ENCODE data around the gene SREBF2. TPM values are rescaled to one million over a fixed set of nuclear protein-coding genes. Genes with fewer than 3 reads are reported as not detected.
A peak's percentile ranks its signal among the peaks of the same experiment; 100 is the strongest.

Gene SREBF2
- polyA plus RNA-seq, 3 donors: 22.2 to 25.1 (median 24.5) TPM

GRCh38 chr22:41830174-41830573 lies 2.7 kb upstream of the SREBF2 start:
- WGBS (ENCODE audit: insufficient coverage): no CpG with 5 or more reads among the region's 3 CpGs
- no peak overlapping the region for H3K4me3 Mint-ChIP-seq
- Histone ChIP-seq H3K27me3 (ENCODE audit: control insufficient read depth in 2 of 2, insufficient read depth in 2 of 2, low read length in 2 of 2) (no peaks in the 10 kb centered on the region), H3K4me2 (replicated peaks; ENCODE audit: extremely low read depth, low read length, poor library complexity, severe bottlenecking) (no peak overlapping the region), H3K36me3 (replicated peaks in 1 of 2; ENCODE audit: control insufficient read depth in 1 of 2, insufficient read depth in 2 of 2, low read length in 2 of 2) (peaks cover 11 to 21% of the 10 kb centered on the region in 2 donors), H2AFZ (ENCODE audit: insufficient read depth, low read depth, low read length, poor library complexity, severe bottlenecking) (no peak overlapping the region), H3K4me3 (replicated peaks in 1 of 3; ENCODE audit: low read depth in 2 of 3, low read length in 3 of 3) (no peak overlapping the region), H3K79me2 (ENCODE audit: insufficient read depth, low read length) (peaks cover 20% of the 10 kb centered on the region), H3K4me1 (ENCODE audit: control insufficient read depth in 1 of 2, insufficient read depth in 2 of 2, low read length in 2 of 2) (peaks cover 28 to 32% of the 10 kb centered on the region in 2 donors), H3K27ac (ENCODE audit: low read depth in 1 of 2, low read length in 2 of 2) (peak overlapping the region in 1 of 2 donors; percentile 28), H3K9ac (ENCODE audit: insufficient read depth, low read length, poor library complexity, severe bottlenecking) (no peak overlapping the region), H3K9me3 (replicated peaks in 1 of 2; ENCODE audit: control insufficient read depth in 1 of 2, insufficient read depth in 1 of 2, low read length in 2 of 2) (no peaks in the 10 kb centered on the region), H4K20me1 (ENCODE audit: insufficient read depth, low read length) (peaks cover 8% of the 10 kb centered on the region)
- H3K9me3 Mint-ChIP-seq: peaks cover 0 to 2% (median 0%) of the 10 kb centered on the region in 7 donors
- TF ChIP-seq CTCF (IDR thresholded peaks at IDR 0.05): no peak
- peak overlapping the region in 4 of 7 donors; percentile 25 to 64 (median 39) for H3K27ac Mint-ChIP-seq
- no peak for DNase-seq
- peaks cover 14 to 23% of the 10 kb centered on the region in 2 donors for H3K36me3 Mint-ChIP-seq
- intact Hi-C loops (cut with micrococcal nuclease): loop anchor here in 1 of 2 donors (5.0 to 10.0 kb wide), 2 partner anchors 112 to 365 kb away; partner anchors contain the start of genes ACO2 and PHF5A
- peaks cover 0 to 3% (median 2%) of the 10 kb centered on the region in 3 donors for H3K27me3 Mint-ChIP-seq (ENCODE audit: low read depth in 3 of 3)
- peaks cover 34% of the 10 kb centered on the region for H3K4me1 Mint-ChIP-seq

GRCh38 chr22:41831383-41831782 lies 1.5 kb upstream of the SREBF2 start:
- intact Hi-C loops (cut with micrococcal nuclease): loop anchor here in 1 of 2 donors (5.0 to 10.0 kb wide), 2 partner anchors 111 to 367 kb away; partner anchors contain the start of genes ACO2 and PHF5A
- DNase-seq: peak; percentile 61 to 78 (median 68)
- Mint-ChIP-seq H3K4me1 (peaks cover 34% of the 10 kb centered on the region), H3K27me3 (ENCODE audit: low read depth in 3 of 3) (peaks cover 0 to 3% (median 0%) of the 10 kb centered on the region in 3 donors), H3K36me3 (peaks cover 12 to 20% of the 10 kb centered on the region in 2 donors), H3K4me3 (peak overlapping the region in 1 of 2 donors; percentile 6), H3K9me3 (no peaks in the 10 kb centered on the region), H3K27ac (peak overlapping the region; percentile 98 to 100 (median 99))
- no peaks in the 10 kb centered on the region for H3K27me3 ChIP-seq (ENCODE audit: control insufficient read depth in 2 of 2, insufficient read depth in 2 of 2, low read length in 2 of 2)
- peak overlapping the region; percentile 72 to 97 for H3K27ac ChIP-seq (ENCODE audit: low read depth in 1 of 2, low read length in 2 of 2)
- 36% methylated on average over 6 of the region's 6 CpGs for WGBS (ENCODE audit: insufficient coverage)
- no peak overlapping the region for H3K9ac ChIP-seq (ENCODE audit: insufficient read depth, low read length, poor library complexity, severe bottlenecking)
- peaks cover 15% of the 10 kb centered on the region for H4K20me1 ChIP-seq (ENCODE audit: insufficient read depth, low read length)
- H3K4me2 ChIP-seq (replicated peaks; ENCODE audit: extremely low read depth, low read length, poor library complexity, severe bottlenecking): peak overlapping the region; percentile 81
- H3K9me3 ChIP-seq (replicated peaks in 1 of 2; ENCODE audit: control insufficient read depth in 1 of 2, insufficient read depth in 1 of 2, low read length in 2 of 2): no peaks in the 10 kb centered on the region
- H3K4me1 ChIP-seq (ENCODE audit: control insufficient read depth in 1 of 2, insufficient read depth in 2 of 2, low read length in 2 of 2): peaks cover 28 to 32% of the 10 kb centered on the region in 2 donors
- peak overlapping the region in 1 of 3 experiments; percentile 83 for H3K4me3 ChIP-seq (replicated peaks in 1 of 3; ENCODE audit: low read depth in 2 of 3, low read length in 3 of 3)
- no peak overlapping the region for H2AFZ ChIP-seq (ENCODE audit: insufficient read depth, low read depth, low read length, poor library complexity, severe bottlenecking)
- TF ChIP-seq CTCF (IDR thresholded peaks at IDR 0.05): no peak
- peaks cover 30% of the 10 kb centered on the region for H3K79me2 ChIP-seq (ENCODE audit: insufficient read depth, low read length)
- H3K36me3 ChIP-seq (replicated peaks in 1 of 2; ENCODE audit: control insufficient read depth in 1 of 2, insufficient read depth in 2 of 2, low read length in 2 of 2): peaks cover 6 to 17% of the 10 kb centered on the region in 2 donors

Data from CD14-positive monocyte (primary cell).